GM12864 (cell line): Measurements from ENCODE around the gene TRIM24.

Source experiments
- DNase-seq: peaks from one replicate; pipeline ENCODE4 v3.0.0-alpha.2; 2011; ENCODE audit warnings: low read depth
- H3K4me3 ChIP-seq: 2 replicates; pipeline ENCODE4 v1.5.1; 2011; ENCODE audit warnings: mild to moderate bottlenecking, low read depth, low read length, control low read depth
- CTCF ChIP-seq: IDR thresholded peaks from 2 replicates; pipeline ENCODE4 v1.5.1; 2011; ENCODE audit warnings: low read depth, mild to moderate bottlenecking, moderate library complexity, low read length, control low read depth, inconsistent platforms; ENCODE audit errors: missing control alignments

The TRIM24 gene

GRCh38 chr7:138618933-138619332, 158.9 kb downstream of the TRIM24 start:
- no peak for TF ChIP-seq CTCF

DNA sequence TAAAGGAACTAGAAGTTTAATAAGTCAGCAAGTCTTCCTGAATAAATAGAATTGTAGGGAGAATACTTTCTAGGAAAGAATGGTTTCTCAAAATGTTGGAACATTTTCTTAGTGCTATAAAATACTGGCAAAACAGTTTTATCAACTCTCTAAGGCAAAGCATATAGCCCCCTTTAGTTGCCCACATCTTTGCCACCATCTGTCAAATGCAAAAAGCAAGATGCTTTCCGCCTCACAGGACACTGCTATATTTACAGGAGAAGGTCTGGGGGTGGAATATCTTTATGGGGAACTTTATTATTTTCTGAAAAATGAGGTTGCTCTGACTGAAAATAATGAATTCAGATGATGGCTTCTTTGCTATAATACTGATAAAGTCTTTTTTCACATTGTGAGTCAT, 162.8 kb downstream of the TRIM24 start:
- no peak for DNase-seq
- no peak overlapping the region for H3K4me3 ChIP-seq
- TF ChIP-seq CTCF: no peak

More at GRCh38 chr7:138618933-138619332, 158.9 kb downstream of the TRIM24 start:
- H3K4me3 ChIP-seq: no peak overlapping the region
- DNase-seq: no peak

- DNase-seq: no peak
- H3K4me3 ChIP-seq: no peak overlapping the region
- no peak for TF ChIP-seq CTCF
Observed at GRCh38 chr7:138625084-138625848, 165.2 kb downstream of the TRIM24 start.

DNA sequence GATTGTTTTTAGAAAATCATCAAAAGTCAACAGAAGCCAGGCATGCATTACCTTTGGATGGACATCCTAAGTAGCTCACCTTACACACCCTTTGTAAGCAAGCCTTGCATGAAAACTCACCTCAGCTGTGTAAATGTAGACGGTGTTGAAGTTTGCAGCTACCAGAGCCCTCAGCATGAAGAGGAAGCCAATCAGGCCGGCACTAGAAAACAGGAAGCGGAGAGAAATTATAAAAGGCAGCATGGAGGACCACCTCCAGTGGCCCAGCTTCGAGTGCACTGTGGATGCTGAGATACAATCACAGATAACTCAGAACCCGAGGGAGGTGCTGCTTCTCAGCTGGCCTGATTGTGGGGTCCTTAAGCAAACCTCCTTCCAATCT, 165.8 kb downstream of the TRIM24 start:
- H3K4me3 ChIP-seq: no peak overlapping the region
- DNase-seq: no peak
- no peak for TF ChIP-seq CTCF

DNA sequence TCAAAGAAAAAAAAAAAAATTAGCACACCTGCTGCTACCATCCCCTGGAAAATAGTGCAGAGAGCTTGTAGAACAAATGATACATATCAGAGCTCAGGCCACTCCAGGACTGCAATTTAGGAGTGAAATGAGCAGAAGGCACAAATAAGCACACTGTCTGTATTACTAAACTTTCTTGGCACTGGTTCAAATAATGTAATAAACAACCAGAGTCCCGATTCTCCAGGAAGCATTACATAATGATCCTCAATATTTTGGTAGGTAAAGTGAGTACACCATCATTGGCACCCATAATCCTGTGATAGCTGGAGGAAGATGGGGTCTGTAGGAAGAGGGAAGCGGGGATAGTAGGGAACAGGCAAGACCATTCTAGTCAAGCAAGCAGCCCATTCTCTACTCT, 166.8 kb downstream of the TRIM24 start:
- H3K4me3 ChIP-seq: no peak overlapping the region
- no peak for TF ChIP-seq CTCF
- DNase-seq: no peak

DNA sequence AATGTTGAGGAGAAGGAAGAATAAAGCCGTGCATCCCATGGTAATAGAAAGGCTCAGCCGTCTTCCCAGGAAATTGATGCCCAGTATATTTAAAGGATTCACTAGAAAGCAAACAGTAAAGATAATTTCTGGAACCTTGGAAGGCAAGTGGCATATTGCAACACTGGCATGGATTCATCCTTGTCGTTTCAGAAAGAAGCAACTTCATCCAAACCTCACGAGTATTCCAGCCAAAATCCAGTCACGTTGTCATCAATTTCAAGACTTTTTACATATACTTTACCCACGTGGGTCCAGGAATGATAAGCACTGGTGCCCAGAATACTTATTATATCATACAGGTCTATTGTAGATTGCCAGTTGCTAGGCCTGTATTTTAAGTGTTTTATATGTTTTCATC, 167.3 kb downstream of the TRIM24 start:
- no peak for DNase-seq
- no peak overlapping the region for H3K4me3 ChIP-seq
- TF ChIP-seq CTCF: no peak

GRCh38 chr7:138630059-138630610, 170.1 kb downstream of the TRIM24 start:
- TF ChIP-seq CTCF: no peak
- no peak overlapping the region for H3K4me3 ChIP-seq
- no peak for DNase-seq
